GM13977 (cell line): ENCODE measurements around the gene GTF2IRD1.

Experiments
- DNase-seq: peaks from one replicate; pipeline ENCODE4 v3.0.0; 2012; ENCODE audit warnings: low spot score
- CTCF ChIP-seq: IDR thresholded peaks from 2 replicates; pipeline ENCODE4 v1.5.1; 2012; ENCODE audit warnings: mild to moderate bottlenecking, control low read depth; ENCODE audit not compliant: insufficient read depth; ENCODE audit errors: extremely low read depth, missing control alignments
- in situ Hi-C: fragments of 300-500 bp; cut with MboI; formaldehyde crosslinking; loops from one replicate; pipeline ENCODE4 v1.12.0; 2022; ENCODE audit warnings: low sequenced_read_pairs, low pct_unique_long_range_greater_than_20kb, mixed read lengths, inconsistent platforms; ENCODE audit not compliant: unreplicated experiment

Gene GTF2IRD1, protein sequence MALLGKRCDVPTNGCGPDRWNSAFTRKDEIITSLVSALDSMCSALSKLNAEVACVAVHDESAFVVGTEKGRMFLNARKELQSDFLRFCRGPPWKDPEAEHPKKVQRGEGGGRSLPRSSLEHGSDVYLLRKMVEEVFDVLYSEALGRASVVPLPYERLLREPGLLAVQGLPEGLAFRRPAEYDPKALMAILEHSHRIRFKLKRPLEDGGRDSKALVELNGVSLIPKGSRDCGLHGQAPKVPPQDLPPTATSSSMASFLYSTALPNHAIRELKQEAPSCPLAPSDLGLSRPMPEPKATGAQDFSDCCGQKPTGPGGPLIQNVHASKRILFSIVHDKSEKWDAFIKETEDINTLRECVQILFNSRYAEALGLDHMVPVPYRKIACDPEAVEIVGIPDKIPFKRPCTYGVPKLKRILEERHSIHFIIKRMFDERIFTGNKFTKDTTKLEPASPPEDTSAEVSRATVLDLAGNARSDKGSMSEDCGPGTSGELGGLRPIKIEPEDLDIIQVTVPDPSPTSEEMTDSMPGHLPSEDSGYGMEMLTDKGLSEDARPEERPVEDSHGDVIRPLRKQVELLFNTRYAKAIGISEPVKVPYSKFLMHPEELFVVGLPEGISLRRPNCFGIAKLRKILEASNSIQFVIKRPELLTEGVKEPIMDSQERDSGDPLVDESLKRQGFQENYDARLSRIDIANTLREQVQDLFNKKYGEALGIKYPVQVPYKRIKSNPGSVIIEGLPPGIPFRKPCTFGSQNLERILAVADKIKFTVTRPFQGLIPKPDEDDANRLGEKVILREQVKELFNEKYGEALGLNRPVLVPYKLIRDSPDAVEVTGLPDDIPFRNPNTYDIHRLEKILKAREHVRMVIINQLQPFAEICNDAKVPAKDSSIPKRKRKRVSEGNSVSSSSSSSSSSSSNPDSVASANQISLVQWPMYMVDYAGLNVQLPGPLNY

GRCh38 chr7:74453322-74454011 lies at the start of gene GTF2IRD1:
GTF2IRD1 (plus strand) TSS chr7:74453906; CDS start chr7:74508081, 54,175 bp downstream.
- in situ Hi-C loops, result no loop called here
- no peak for TF ChIP-seq CTCF
- peak; percentile 84 for DNase-seq

DNA sequence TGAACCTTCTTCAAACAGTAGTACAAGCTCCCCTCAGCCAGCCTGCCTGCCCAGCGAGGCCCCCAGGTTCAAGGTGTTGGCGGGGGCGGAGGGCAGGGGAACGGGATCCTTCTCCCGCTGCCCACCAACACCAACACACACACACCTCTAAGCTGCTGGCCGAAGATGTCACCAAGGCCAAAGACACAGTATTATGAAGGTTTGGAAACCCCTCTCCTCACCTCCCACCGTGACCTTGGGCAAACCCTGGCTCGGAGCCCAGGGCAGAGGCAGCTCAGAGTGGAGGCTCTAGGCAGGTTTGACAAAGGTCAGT lies 49.4 kb upstream of the GTF2IRD1 start:
- TF ChIP-seq CTCF, result no peak
- no peak for DNase-seq
- in situ Hi-C loops, result loop anchor here (5.0 to 10.0 kb wide), 2 partner anchors 197 to 340 kb away; no protein-coding TSS in a partner anchor

DNA sequence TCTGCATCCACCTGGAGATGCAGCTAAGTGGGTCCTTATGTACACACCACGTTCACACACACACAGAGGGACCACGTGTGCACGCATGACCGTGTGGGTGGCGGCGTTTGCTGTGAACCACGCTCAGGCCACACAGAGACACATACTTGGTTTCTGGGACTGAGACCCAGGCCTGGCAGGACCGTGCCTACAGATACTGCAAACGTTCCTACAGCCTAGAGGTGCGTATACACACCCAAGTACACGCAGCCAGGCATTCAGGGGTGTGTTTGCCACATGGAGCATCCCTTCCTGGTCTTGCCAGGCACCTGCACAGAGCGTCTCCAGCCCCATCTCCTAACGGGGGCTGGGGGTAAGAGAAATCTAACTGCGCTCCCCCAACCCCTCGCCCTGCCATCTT lies 49.0 kb upstream of the GTF2IRD1 start:
- TF ChIP-seq CTCF, result no peak
- DNase-seq, result no peak
- in situ Hi-C loops, result loop anchor here (5.0 to 10.0 kb wide), 2 partner anchors 197 to 340 kb away; no protein-coding TSS in a partner anchor

- TF ChIP-seq CTCF, result peak; percentile 40
- no peak for DNase-seq
- in situ Hi-C loops, result loop anchor here (10.0 kb wide), 1 partner anchor 341 kb away; no protein-coding TSS in a partner anchor
These were observed 48.4 kb upstream of the GTF2IRD1 start for GRCh38 chr7:74405191-74405898.

DNA sequence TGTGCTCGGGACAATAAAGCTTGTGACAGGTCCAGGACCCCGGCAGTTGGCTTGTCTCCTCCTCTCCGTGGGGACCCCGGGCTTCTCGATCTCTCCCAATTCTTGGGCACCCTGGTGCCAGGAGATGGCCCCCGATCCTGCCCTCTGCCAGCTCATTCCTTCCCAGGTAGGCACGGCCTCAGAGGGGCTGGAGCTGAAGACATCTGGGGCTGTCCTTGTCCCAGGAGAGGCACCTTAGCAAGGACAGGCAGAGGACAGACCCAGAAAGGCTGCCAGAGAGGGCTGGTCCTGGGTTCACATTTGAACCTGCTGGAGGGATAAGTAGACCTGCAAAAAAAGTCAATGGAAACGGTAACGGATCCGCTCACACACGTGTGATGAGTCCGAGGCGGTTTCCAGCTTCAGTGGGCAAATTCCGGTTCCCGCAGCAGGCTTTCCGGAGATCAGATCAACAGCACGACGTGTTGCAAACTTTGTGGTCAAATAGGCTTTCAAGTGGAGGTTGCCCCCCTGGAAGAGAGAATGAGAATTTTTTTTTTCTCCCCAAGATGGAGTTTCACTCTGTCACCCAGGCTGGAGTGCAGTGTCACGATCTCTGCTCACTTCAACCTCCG lies 47.7 kb upstream of the GTF2IRD1 start:
- in situ Hi-C loops, result loop anchor here (10.0 kb wide), 1 partner anchor 341 kb away; no protein-coding TSS in a partner anchor
- TF ChIP-seq CTCF, result no peak
- DNase-seq, result no peak
